Small intestine (tissue), 7 donors: ENCODE data around the gene IL27RA. TPM values are rescaled to one million over a fixed set of nuclear protein-coding genes. Genes with fewer than 3 reads are reported as not detected.

Experiments used
- DNase-seq, 2 donors: peaks; one replicate each; pipeline versions ENCODE4 v3.0.0 to v3.0.0-alpha.2; 2013
- FAIRE-seq: peaks from 2 replicates; lab custom pipeline; 2012; peaks lifted over from hg19 to GRCh38; lab: Jason Lieb, UNC
- H3K27ac ChIP-seq, 3 donors: one replicate each; pipeline ENCODE4 v1.5.1; 2013; ENCODE audit warnings: low read length in 2 of 3, mild to moderate bottlenecking in 2 of 3, control low read depth in 1 of 3, inconsistent platforms in 1 of 3, low read depth in 1 of 3, moderate library complexity in 1 of 3
- H3K27me3 ChIP-seq, 3 donors: one replicate each; pipeline ENCODE4 v1.6.1; 2013; ENCODE audit warnings: low read length in 3 of 3, inconsistent platforms in 1 of 3; ENCODE audit not compliant: control insufficient read depth in 3 of 3, insufficient read depth in 3 of 3
- H3K36me3 ChIP-seq, 3 donors: one replicate each; pipeline ENCODE4 v1.6.1; 2013; ENCODE audit warnings: low read length in 3 of 3, inconsistent platforms in 1 of 3, low read depth in 1 of 3, mild to moderate bottlenecking in 1 of 3, moderate library complexity in 1 of 3; ENCODE audit not compliant: control insufficient read depth in 3 of 3, insufficient read depth in 2 of 3
- H3K4me1 ChIP-seq, 3 donors: one replicate each; pipeline ENCODE4 v1.6.1; 2013; ENCODE audit warnings: low read length in 2 of 3, inconsistent platforms in 1 of 3, low read depth in 1 of 3, mild to moderate bottlenecking in 1 of 3, moderate library complexity in 1 of 3; ENCODE audit not compliant: control insufficient read depth in 3 of 3, insufficient read depth in 2 of 3
- H3K4me3 ChIP-seq, 3 donors: one replicate each; pipeline ENCODE4 v1.5.1; 2013; ENCODE audit warnings: low read length in 3 of 3, control low read depth in 1 of 3, inconsistent platforms in 1 of 3, low read depth in 1 of 3, mild to moderate bottlenecking in 1 of 3, moderate library complexity in 1 of 3
- H3K9me3 ChIP-seq, 2 donors: one replicate each; pipeline ENCODE4 v1.6.1; 2013; ENCODE audit warnings: low read depth in 1 of 2, low read length in 1 of 2; ENCODE audit not compliant: control insufficient read depth in 2 of 2, insufficient read depth in 1 of 2
- WGBS, 3 donors: extraction: QIAGEN DNeasy Blood & Tissue Kit; methylation state at CpG; one replicate each; pipeline ENCODE4 v1.1.7; 2013; 5-methylcytosine and 5-hydroxymethylcytosine counted together
- polyA plus RNA-seq, 4 donors: library from polyadenylated mRNA; stranded (reverse) in 3 of 4; unstranded in 1 of 4; fragments of 200-250 nt in 3 of 4; fragments of 120-200 nt in 1 of 4; gene quantifications; one replicate each; pipeline versions ENCODE4 v1.2.1 to v1.2.3, GENCODE V29; 2013
- donor health status: healthy with polysubstance abuse.
- donor health status: control.
- donor health status: control.
- donor health status: Bipolar disorder and iron deficiency.
- donor health status: healthy.

IL27RA gene
- polyA plus RNA-seq, 4 donors, result 0.45 to 5.6 (median 3.1) TPM

DNA sequence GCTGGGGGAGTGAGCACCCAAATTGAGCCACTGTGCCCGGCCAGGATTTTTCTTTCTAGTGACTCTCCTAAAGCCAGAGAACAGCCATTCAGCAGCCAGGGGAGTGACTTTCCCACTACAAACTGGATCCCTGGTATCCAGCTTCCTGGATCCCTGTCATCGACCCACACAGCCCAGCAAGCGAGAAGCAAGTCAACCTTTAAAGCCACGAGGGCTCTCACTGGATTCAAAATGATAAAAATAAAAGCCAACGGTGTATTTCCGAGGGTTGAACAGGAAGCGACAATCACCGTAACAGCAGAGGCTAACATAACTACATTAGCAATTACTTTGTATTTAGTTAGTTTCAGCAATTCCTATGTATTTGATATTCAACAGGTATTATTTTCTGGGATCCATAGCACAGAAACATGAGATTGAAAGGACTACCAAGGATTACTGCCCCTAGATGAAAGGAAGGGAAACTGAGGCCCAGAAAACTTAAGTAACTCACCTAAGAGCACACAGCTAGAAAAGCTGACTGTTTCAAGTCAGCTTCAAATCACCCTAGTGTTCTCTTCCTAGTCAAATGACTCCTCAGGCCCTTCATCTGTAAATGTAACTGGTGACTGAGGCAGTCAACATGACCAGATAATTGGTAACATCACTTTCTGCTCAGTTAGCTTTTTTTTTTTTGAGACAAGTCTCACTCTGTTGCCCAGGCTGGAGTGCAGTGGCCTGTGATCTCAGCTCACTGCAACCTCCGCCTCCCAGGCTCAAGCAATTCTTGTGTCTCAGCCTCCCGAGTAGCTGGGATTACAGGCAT is 28.1 kb upstream of the IL27RA start:
- 55 to 69% (median 56%) methylated on average over 10 of the region's 10 CpGs for WGBS, 3 donors
- no peak for DNase-seq
- Histone ChIP-seq H3K27ac (peak overlapping the region in 2 of 3 donors; percentile 72 to 80), H3K27me3 (no peaks in the 10 kb centered on the region), H3K4me1 (peaks cover 0 to 12% (median 0%) of the 10 kb centered on the region in 3 donors), H3K4me3 (no peak overlapping the region), H3K9me3 (peaks cover 0 to 9% of the 10 kb centered on the region in 2 donors), H3K36me3 (peaks cover 0 to 33% (median 2%) of the 10 kb centered on the region in 3 donors)
- no peak for FAIRE-seq

DNA sequence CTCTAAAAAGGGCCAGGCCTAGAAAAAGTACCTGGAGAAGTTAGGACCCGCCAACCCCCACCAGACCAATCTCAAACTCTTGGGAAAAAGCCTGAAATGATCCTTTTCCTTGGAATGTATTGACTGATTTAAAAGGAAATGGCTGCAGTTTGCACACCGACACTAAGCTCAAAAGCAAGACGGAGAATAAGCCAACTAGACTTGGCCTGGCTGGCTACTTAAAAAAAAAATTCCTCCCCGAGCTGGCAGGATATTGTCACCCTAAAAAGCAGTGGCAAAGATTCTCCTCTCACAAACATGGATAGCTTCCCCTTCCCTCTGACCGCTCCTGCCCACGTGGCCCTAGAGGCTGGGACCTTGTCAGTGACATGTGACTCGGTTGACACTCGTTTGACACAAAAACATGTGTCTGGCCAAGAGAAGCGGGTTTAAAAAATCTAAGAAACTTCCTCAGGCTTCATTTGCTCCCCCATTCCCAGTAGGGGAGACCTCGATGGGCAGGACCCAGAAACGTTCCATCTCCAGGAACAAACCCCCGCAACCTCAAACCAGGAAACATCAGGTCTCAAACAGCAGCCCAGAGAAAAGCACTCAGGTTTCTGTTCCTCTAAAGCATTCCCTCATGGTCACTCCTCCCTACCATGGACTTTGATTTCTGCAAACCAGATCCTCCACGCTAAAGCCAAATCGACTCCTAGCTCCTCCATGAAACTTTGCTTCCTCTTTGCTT is 26.8 kb upstream of the IL27RA start:
- no peaks in the 10 kb centered on the region for H3K9me3 ChIP-seq
- peak overlapping the region in 2 of 3 donors; percentile 25 to 91 for H3K4me3 ChIP-seq
- FAIRE-seq, result no peak
- H3K27ac ChIP-seq, result peak overlapping the region; percentile 95 to 99 (median 97)
- peaks cover 0 to 12% (median 0%) of the 10 kb centered on the region in 3 donors for H3K4me1 ChIP-seq
- H3K36me3 ChIP-seq, result peaks cover 0 to 28% (median 0%) of the 10 kb centered on the region in 3 donors
- H3K27me3 ChIP-seq, result no peaks in the 10 kb centered on the region
- peak; percentile 79 to 86 for DNase-seq
- 16 to 20% (median 19%) methylated on average over 14 of the region's 14 CpGs for WGBS, 3 donors

DNA sequence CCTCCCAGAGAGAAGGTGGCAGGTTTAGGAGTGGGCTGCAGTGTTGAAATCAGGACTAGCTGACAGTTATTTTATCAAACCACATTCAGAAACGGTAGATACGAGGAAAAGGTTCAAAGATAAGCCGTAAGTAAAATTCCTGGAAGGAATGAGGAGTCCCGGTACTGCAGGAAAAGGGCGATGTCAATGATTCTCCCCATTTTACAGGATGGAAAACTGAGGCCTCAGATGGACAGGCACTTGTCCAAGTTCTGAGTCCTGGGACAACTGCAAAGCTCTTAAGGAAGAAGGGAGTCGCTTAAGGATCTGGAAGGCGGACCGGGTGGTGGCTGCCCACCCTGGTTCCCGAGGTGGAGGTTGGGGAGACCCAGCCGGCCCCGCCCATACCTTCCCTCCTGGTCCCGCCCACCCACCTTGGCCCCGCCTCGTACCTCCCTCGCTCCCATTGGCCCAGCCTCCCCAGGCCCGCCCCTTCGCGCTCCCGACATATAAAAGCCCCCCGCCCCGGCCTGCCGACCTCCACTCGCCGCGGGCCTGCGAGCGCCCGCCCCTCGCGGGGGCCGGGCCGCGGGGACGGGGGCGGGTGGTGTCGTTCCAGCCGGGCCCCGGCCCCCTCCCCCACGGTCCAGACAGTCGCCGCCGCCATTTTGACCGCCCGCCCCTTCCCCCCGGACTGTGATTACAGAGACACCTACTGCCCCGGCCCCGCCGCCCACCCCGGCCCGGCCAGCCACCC is 26.0 kb upstream of the IL27RA start:
- WGBS, 3 donors, result 1 to 4% (median 2%) methylated on average over 20 to 50 of the region's 50 CpGs
- FAIRE-seq, result no peak
- H3K9me3 ChIP-seq, result no peaks in the 10 kb centered on the region

DNA sequence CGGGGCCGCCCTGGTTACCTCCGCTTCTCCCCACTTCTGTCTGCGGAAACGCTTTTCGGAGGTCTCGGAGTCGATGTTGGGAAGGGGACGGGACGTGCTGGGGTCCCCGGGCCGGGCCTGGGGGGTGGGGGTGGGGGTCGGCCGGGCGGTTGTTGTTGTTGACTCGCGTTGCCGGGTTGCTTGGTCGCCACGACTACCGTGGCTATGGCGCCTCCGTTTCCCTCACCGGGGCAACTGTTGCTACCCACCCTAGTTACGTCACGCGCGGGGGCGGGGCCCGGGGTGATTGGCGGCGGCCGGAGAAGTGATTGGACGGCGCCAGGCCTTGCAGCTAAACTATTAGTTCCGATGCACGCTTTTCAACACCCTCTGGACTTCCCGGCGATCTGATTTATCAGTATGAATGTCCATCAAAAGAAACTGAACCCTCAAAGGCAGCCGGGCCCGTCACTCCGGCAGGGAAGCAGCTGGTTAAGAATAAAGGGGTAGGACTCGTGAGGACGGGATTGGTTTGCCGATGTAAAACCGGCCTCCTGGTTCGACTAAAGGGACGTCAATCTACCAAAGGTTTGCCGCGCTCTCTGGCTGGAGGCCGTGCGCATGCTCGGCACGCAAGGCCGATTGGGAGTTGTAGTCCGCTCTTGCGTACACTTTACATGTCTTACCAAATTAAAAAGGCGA is 25.3 kb upstream of the IL27RA start, which contains the start of gene RFX1:
Gene RFX1, minus strand, starts transcription at position 236 of the 681 bp plus-strand sequence. CDS start 12,477 bp downstream, outside the sequence.
- H3K36me3 ChIP-seq, result peaks cover 0 to 14% (median 0%) of the 10 kb centered on the region in 3 donors
- FAIRE-seq, result no peak
- H3K4me3 ChIP-seq, result peak within 1 kb of the TSS; percentile 83 to 94 (median 91)
- H3K27ac ChIP-seq, result peak within 1 kb of the TSS; percentile 97 to 99 (median 97)
- H3K4me1 ChIP-seq, result peaks cover 0 to 12% (median 0%) of the 10 kb centered on the region in 3 donors
- H3K9me3 ChIP-seq, result no peaks in the 10 kb centered on the region
- 0 to 1% (median 1%) methylated on average over 44 to 58 of the region's 58 CpGs for WGBS, 3 donors
- peak; percentile 100 for DNase-seq
- no peaks in the 10 kb centered on the region for H3K27me3 ChIP-seq

More for the DNA sequence above, 26.0 kb upstream of the IL27RA start:
- Histone ChIP-seq H3K27me3 (no peaks in the 10 kb centered on the region), H3K4me1 (peaks cover 0 to 12% (median 0%) of the 10 kb centered on the region in 3 donors), H3K36me3 (peaks cover 0 to 21% (median 0%) of the 10 kb centered on the region in 3 donors), H3K4me3 (peak overlapping the region; percentile 83 to 94 (median 91)), H3K27ac (peak overlapping the region; percentile 95 to 99 (median 97))
- DNase-seq, result peak; percentile 92 to 95

DNA sequence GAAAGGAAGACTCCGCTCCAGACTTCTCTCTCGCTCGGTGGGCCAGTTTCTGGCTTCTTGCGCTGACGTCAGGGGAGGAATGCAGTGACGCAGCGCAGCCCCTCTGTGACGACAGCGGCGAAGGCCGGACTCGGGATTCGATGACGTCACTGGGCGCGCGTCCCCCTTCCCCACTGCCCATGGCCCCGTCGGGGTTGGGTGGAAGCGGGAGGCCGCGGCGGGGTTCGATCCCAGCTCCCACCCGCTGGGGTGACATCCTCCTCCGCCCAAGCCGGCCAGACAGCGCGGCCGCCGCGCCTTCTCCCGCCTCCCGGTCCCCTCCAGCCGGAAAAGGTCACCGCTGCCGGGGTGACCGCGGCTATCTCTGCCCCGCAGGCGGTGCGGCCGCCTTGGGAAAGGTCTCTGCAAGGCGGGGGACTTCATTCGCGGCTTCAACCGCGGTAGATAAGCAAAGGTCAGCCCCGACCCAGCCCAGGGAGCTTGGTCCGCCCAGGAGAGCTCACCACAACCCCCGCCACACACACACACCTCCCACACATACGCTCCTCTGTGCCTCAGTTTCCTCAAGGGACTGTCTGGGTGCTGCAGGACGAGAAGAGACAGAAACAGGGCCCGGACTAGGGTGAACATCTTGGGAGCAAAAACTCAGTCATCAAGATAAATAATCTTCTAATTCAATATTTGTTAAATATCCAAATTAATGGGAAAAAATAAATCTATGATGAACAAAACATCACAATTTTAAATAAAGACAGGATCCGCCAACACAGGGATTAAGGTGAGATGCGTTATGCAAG is 24.6 kb upstream of the IL27RA start:
- Histone ChIP-seq H3K4me3 (peak overlapping the region; percentile 57 to 83 (median 82)), H3K9me3 (no peaks in the 10 kb centered on the region), H3K4me1 (peaks cover 0 to 12% (median 0%) of the 10 kb centered on the region in 3 donors), H3K27me3 (no peaks in the 10 kb centered on the region), H3K36me3 (peaks cover 0 to 9% (median 0%) of the 10 kb centered on the region in 3 donors), H3K27ac (peak overlapping the region; percentile 97 to 99 (median 97))
- WGBS, 3 donors, result 4 to 5% (median 4%) methylated on average over 45 to 56 of the region's 56 CpGs
- DNase-seq, result no peak
- no peak for FAIRE-seq

DNA sequence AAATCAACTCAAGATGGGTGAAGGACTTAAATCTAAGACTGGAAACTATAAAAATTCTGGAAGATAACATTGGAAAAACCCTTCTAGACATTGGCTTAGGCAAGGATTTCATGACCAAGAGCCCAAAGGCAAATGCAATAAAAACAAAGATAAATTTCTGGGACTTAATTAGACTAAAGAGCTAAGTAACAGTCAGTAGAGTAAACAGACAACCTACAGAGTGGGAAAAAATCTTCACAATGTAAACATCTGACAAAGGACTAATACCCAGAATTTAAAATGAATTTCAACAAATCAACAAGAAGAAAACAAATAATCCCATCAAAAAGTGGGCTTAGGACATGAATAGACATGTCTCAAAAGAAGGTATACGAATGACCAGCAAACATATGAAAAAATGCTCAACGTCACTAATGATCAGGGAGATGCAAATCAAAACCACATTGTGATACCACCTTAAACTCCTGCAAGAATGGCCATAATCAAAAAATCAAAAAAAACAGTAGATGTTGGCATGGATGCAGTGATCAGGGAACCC is 19.1 kb upstream of the IL27RA start:
- Histone ChIP-seq H3K27me3 (no peaks in the 10 kb centered on the region), H3K9me3 (no peaks in the 10 kb centered on the region), H3K4me1 (peaks cover 0 to 4% (median 0%) of the 10 kb centered on the region in 3 donors), H3K27ac (no peak overlapping the region), H3K4me3 (no peak overlapping the region), H3K36me3 (no peaks in the 10 kb centered on the region)
- FAIRE-seq (no peak), DNase-seq (no peak)
- 74 to 86% (median 76%) methylated on average over 2 of the region's 2 CpGs for WGBS, 3 donors

DNA sequence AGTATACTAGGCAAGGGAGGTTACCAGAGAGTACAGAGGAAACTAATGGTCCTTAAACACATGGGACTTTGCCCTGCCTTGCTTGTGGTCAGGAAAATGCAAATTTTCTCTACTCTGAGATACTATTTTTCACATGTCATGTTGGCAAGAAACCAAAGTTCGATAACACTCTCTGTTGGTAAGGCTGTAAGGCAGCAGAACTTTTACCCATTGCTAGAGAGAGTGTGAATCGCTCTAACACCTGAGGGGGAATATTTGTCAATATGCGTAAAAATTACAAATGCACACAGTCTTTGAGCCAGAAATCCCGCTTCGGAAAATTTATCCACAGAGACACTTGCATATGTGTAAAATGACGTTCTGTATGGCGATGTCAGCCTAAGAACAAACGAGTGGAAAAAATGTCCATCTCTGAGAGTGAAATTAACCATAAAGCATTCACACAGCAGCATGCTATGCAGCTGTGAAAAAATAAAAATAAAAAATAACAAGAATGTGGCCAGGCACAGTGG is 16.0 kb upstream of the IL27RA start:
- H3K36me3 ChIP-seq, result no peaks in the 10 kb centered on the region
- no peak for FAIRE-seq
- peak overlapping the region in 1 of 3 donors; percentile 85 for H3K27ac ChIP-seq
- no peak overlapping the region for H3K4me3 ChIP-seq
- H3K9me3 ChIP-seq, result no peaks in the 10 kb centered on the region
- WGBS, 3 donors, result 16 to 57% (median 47%) methylated on average over 8 of the region's 8 CpGs
- peaks cover 0 to 4% (median 0%) of the 10 kb centered on the region in 3 donors for H3K4me1 ChIP-seq
- DNase-seq, result peak; percentile 42 to 88
- no peaks in the 10 kb centered on the region for H3K27me3 ChIP-seq
